Measurements from ENCODE around the gene PCBP1. TPM values are rescaled to one million over a fixed set of nuclear protein-coding genes. Genes with fewer than 3 reads are reported as not detected.

Gene PCBP1
- total RNA-seq (2014; rRNA removed; shearing (Covaris generic)) (212 and 254 TPM in 2 replicates), polyA plus RNA-seq (2016; fragmentation: Nextera tagmentation; extraction: Ambion mirVana) (393 and 400 TPM in 2 replicates)
- long read RNA-seq, transcript PCBP1-201 (1 exons, 1,750 nt), result major isoform, 94 of 94 reads
- long read RNA-seq, partial matches to known transcripts, result 0 of 94 reads
- long read RNA-seq, other reads (novel, unspliced or antisense), result 0 of 94 reads

DNA sequence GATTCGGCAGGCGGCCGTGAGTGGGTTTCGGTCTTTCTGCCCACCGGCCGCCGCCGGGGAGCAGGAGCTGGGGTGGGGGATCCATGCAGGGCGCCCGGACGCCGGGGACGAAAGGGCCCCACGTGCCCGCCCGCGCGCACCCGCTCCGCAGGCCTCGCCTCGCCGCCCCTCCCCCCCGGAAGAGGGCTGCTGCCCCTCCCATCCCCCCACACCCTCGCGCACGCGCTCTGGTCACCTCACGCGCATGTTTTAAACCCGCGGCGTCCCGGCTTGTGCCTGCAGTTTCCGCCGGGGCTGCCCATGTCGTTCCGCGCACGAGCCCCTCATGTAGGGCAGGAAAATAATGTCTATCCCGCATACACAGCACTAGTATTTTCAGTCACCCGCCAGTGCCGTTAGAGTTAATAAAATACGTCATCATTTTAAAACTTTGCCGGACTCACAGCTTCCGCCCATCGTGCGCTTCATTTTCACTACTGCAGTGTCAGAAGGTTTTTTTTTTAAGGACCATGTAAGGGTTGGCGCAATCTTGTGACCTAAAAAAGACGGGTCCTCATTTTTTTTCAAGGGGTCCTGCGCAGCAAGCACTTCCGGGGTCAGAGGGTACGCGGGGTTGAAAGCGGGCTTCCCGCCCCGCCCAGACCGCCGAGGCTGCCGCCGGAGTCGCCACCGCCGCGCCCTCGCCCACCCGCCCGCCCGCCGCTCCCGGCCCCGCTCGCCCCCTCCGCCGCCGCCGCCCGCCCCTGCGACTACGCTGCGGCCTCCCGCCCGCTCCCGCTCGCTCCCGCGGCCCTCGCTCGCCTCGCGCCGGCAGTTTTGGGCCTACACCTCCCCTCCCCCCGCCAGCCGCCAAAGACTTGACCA lies at the start of gene PCBP1:
Gene PCBP1, plus strand, starts transcription at position 640 of the 864 bp plus-strand sequence. CDS start 267 bp downstream, outside the sequence.
- H3K9me3 Mint-ChIP-seq, result peaks cover 11% of the 10 kb centered on the region
- peaks cover 43% of the 10 kb centered on the region for H3K27me3 Mint-ChIP-seq (ENCODE audit: insufficient read depth, low read depth, poor library complexity)
- Histone ChIP-seq H2AFZ (no peak within 1 kb of the TSS), H4K20me1 (replicated peaks; ENCODE audit: insufficient read depth) (0 out of 2 replicates have a peak, but pooled peaks cover 5% of the 10 kb centered on the region), H3K36me3 (ENCODE audit: insufficient read depth) (peaks cover 17% of the 10 kb centered on the region; the same call in 1 of the 2 replicates), H3K27me3 (ENCODE audit: insufficient read depth) (no peaks in the 10 kb centered on the region), H3K4me2 (peak within 1 kb of the TSS; percentile 93), H3K9me2 (ENCODE audit: insufficient read depth) (no peaks in the 10 kb centered on the region), H3K4me3 (peak within 1 kb of the TSS; percentile 85), H3F3A (replicated peaks; ENCODE audit: low read depth) (peaks cover 39% of the 10 kb centered on the region), H3K27ac (ENCODE audit: low read depth) (peak within 1 kb of the TSS; percentile 100), H3K4me1 (ENCODE audit: insufficient read depth) (peaks cover 23% of the 10 kb centered on the region), H3K79me2 (replicated peaks; ENCODE audit: insufficient read depth) (peaks cover 31% of the 10 kb centered on the region)
- DNase-seq (ENCODE audit: low spot score), result peak; percentile 96
- ATAC-seq, result peak; percentile 12
- peaks cover 51% of the 10 kb centered on the region for H3K36me3 Mint-ChIP-seq (ENCODE audit: low read depth)
- H3K4me3 Mint-ChIP-seq, result peak within 1 kb of the TSS; percentile 97
- H3K4me1 Mint-ChIP-seq, result peaks cover 37% of the 10 kb centered on the region
- H3K27ac Mint-ChIP-seq, result peak within 1 kb of the TSS; percentile 100
- TF ChIP-seq POLR2AphosphoS5 (IDR thresholded peaks at IDR 0.05; ENCODE audit: low read depth) (no peak; the same call in 1 of the 2 replicates), JUNB (IDR thresholded peaks at IDR 0.05; ENCODE audit: unreplicated experiment) (no peak), NANOG (IDR thresholded peaks at IDR 0.05; ENCODE audit: borderline replicate concordance) (no peak), EZH2phosphoT487 (IDR thresholded peaks at IDR 0.05; ENCODE audit: unreplicated experiment) (no peak), CREB1 (CRISPR knock-in tag; IDR thresholded peaks at IDR 0.05; ENCODE audit: low read depth) (peak; percentile 85), ZNF114 (CRISPR knock-in tag; IDR thresholded peaks at IDR 0.05) (no peak), ZNF331 (CRISPR knock-in tag; IDR thresholded peaks at IDR 0.05; ENCODE audit: low read depth) (no peak), STAT1 (IDR thresholded peaks at IDR 0.05; ENCODE audit: unreplicated experiment) (no peak), EZH2 (IDR thresholded peaks at IDR 0.05; ENCODE audit: low read depth, unreplicated experiment) (no peak)
- TF ChIP-seq, protein P1, sequence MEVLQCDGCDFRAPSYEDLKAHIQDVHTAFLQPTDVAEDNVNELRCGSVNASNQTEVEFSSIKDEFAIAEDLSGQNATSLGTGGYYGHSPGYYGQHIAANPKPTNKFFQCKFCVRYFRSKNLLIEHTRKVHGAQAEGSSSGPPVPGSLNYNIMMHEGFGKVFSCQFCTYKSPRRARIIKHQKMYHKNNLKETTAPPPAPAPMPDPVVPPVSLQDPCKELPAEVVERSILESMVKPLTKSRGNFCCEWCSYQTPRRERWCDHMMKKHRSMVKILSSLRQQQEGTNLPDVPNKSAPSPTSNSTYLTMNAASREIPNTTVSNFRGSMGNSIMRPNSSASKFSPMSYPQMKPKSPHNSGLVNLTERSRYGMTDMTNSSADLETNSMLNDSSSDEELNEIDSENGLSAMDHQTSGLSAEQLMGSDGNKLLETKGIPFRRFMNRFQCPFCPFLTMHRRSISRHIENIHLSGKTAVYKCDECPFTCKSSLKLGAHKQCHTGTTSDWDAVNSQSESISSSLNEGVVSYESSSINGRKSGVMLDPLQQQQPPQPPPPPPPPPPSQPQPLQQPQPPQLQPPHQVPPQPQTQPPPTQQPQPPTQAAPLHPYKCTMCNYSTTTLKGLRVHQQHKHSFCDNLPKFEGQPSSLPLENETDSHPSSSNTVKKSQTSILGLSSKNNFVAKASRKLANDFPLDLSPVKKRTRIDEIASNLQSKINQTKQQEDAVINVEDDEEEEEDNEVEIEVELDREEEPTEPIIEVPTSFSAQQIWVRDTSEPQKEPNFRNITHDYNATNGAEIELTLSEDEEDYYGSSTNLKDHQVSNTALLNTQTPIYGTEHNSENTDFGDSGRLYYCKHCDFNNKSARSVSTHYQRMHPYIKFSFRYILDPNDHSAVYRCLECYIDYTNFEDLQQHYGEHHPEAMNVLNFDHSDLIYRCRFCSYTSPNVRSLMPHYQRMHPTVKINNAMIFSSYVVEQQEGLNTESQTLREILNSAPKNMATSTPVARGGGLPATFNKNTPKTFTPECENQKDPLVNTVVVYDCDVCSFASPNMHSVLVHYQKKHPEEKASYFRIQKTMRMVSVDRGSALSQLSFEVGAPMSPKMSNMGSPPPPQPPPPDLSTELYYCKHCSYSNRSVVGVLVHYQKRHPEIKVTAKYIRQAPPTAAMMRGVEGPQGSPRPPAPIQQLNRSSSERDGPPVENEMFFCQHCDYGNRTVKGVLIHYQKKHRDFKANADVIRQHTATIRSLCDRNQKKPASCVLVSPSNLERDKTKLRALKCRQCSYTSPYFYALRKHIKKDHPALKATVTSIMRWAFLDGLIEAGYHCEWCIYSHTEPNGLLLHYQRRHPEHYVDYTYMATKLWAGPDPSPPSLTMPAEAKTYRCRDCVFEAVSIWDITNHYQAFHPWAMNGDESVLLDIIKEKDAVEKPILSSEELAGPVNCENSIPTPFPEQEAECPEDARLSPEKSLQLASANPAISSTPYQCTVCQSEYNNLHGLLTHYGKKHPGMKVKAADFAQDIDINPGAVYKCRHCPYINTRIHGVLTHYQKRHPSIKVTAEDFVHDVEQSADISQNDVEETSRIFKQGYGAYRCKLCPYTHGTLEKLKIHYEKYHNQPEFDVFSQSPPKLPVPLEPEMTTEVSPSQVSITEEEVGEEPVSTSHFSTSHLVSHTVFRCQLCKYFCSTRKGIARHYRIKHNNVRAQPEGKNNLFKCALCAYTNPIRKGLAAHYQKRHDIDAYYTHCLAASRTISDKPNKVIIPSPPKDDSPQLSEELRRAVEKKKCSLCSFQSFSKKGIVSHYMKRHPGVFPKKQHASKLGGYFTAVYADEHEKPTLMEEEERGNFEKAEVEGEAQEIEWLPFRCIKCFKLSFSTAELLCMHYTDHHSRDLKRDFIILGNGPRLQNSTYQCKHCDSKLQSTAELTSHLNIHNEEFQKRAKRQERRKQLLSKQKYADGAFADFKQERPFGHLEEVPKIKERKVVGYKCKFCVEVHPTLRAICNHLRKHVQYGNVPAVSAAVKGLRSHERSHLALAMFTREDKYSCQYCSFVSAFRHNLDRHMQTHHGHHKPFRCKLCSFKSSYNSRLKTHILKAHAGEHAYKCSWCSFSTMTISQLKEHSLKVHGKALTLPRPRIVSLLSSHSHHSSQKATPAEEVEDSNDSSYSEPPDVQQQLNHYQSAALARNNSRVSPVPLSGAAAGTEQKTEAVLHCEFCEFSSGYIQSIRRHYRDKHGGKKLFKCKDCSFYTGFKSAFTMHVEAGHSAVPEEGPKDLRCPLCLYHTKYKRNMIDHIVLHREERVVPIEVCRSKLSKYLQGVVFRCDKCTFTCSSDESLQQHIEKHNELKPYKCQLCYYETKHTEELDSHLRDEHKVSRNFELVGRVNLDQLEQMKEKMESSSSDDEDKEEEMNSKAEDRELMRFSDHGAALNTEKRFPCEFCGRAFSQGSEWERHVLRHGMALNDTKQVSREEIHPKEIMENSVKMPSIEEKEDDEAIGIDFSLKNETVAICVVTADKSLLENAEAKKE (CRISPR knock-in tag; IDR thresholded peaks at IDR 0.05), result no peak
- TF ChIP-seq, protein P2, sequence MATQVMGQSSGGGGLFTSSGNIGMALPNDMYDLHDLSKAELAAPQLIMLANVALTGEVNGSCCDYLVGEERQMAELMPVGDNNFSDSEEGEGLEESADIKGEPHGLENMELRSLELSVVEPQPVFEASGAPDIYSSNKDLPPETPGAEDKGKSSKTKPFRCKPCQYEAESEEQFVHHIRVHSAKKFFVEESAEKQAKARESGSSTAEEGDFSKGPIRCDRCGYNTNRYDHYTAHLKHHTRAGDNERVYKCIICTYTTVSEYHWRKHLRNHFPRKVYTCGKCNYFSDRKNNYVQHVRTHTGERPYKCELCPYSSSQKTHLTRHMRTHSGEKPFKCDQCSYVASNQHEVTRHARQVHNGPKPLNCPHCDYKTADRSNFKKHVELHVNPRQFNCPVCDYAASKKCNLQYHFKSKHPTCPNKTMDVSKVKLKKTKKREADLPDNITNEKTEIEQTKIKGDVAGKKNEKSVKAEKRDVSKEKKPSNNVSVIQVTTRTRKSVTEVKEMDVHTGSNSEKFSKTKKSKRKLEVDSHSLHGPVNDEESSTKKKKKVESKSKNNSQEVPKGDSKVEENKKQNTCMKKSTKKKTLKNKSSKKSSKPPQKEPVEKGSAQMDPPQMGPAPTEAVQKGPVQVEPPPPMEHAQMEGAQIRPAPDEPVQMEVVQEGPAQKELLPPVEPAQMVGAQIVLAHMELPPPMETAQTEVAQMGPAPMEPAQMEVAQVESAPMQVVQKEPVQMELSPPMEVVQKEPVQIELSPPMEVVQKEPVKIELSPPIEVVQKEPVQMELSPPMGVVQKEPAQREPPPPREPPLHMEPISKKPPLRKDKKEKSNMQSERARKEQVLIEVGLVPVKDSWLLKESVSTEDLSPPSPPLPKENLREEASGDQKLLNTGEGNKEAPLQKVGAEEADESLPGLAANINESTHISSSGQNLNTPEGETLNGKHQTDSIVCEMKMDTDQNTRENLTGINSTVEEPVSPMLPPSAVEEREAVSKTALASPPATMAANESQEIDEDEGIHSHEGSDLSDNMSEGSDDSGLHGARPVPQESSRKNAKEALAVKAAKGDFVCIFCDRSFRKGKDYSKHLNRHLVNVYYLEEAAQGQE (IDR thresholded peaks at IDR 0.05; ENCODE audit: unreplicated experiment), result no peak
- TF ChIP-seq, protein P3, sequence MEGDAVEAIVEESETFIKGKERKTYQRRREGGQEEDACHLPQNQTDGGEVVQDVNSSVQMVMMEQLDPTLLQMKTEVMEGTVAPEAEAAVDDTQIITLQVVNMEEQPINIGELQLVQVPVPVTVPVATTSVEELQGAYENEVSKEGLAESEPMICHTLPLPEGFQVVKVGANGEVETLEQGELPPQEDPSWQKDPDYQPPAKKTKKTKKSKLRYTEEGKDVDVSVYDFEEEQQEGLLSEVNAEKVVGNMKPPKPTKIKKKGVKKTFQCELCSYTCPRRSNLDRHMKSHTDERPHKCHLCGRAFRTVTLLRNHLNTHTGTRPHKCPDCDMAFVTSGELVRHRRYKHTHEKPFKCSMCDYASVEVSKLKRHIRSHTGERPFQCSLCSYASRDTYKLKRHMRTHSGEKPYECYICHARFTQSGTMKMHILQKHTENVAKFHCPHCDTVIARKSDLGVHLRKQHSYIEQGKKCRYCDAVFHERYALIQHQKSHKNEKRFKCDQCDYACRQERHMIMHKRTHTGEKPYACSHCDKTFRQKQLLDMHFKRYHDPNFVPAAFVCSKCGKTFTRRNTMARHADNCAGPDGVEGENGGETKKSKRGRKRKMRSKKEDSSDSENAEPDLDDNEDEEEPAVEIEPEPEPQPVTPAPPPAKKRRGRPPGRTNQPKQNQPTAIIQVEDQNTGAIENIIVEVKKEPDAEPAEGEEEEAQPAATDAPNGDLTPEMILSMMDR (conservative IDR thresholded peaks at IDR 0.05; ENCODE audit: low read depth in 2 of 2), result no peak
